Vagina (tissue), 2 donors: ENCODE data around the gene MGAM2. TPM values are rescaled to one million over a fixed set of nuclear protein-coding genes. Genes with fewer than 3 reads are reported as not detected.

ENCODE experiments used
- DNase-seq, 2 donors: peaks; one replicate each; pipeline ENCODE4 v3.0.0-alpha.2; 2017; ENCODE audit errors: extremely low spot score in 2 of 2
- H3K27ac ChIP-seq: fragments of 200-600 bp; sonication (generic); one replicate; pipeline ENCODE4 v1.5.1; 2019
- H3K27me3 ChIP-seq: fragments of 200-600 bp; sonication (generic); one replicate; pipeline ENCODE4 v1.5.1; 2019
- H3K36me3 ChIP-seq, 2 donors: fragments of 200-600 bp; sonication (generic); one replicate each; pipeline ENCODE4 v1.5.1; 2017 to 2019
- H3K4me1 ChIP-seq: fragments of 200-600 bp; sonication (generic); one replicate; pipeline ENCODE4 v1.5.1; 2019
- H3K4me3 ChIP-seq, 2 donors: fragments of 200-600 bp; sonication (generic); 1 replicate in 1 of 2; 2 replicates in 1 of 2; pipeline ENCODE4 v1.5.1; 2016 to 2019
- H3K9me3 ChIP-seq: fragments of 200-600 bp; sonication (generic); one replicate; pipeline ENCODE4 v1.5.1; 2019
- CTCF ChIP-seq, 3 experiments: fragments of 450-650 bp in 2 of 3; fragments of 200-600 bp in 1 of 3; sonication (generic) in 1 of 3; IDR thresholded peaks; one replicate each; pipeline ENCODE4 v1.5.1; 2017 to 2019; ENCODE audit warnings: antibody characterized with exemption in 3 of 3, mild to moderate bottlenecking in 2 of 3, moderate library complexity in 2 of 3
- POLR2A ChIP-seq, 2 donors: fragments of 450-650 bp; IDR thresholded peaks; one replicate each; pipeline ENCODE4 v1.6.1; 2017; ENCODE audit warnings: antibody characterized with exemption in 2 of 2, mild to moderate bottlenecking in 2 of 2, moderate library complexity in 2 of 2
- POLR2AphosphoS5 ChIP-seq, 2 donors: sonication (generic); formaldehyde crosslinking; IDR thresholded peaks; one replicate each; pipeline ENCODE4 v1.9.0; 2017; ENCODE audit warnings: antibody characterized with exemption in 2 of 2, mild to moderate bottlenecking in 2 of 2, low read depth in 1 of 2; ENCODE audit not compliant: insufficient read depth in 1 of 2
- intact Hi-C: fragments of 100-400 bp; cut with DNase I; formaldehyde crosslinking; loops from one replicate; pipeline ENCODE4 v1.15.1; 2023
- total RNA-seq: library from RNA; depleted of rRNA; stranded (reverse); fragments of >200 nt; gene quantifications from one replicate; pipeline ENCODE4 v1.2.3, GENCODE V29; 2016

Gene MGAM2
- total RNA-seq, 1 donor from 2014 or later = not detected

- Histone ChIP-seq H3K36me3 (no peaks in the 10 kb centered on the region), H3K4me1 (no peaks in the 10 kb centered on the region), H3K27me3 (no peaks in the 10 kb centered on the region), H3K4me3 (no peak overlapping the region), H3K9me3 (no peaks in the 10 kb centered on the region), H3K27ac (no peak overlapping the region)
- DNase-seq = no peak
- TF ChIP-seq CTCF (IDR thresholded peaks at IDR 0.05) = no peak
- no peak for TF ChIP-seq POLR2AphosphoS5 (IDR thresholded peaks at IDR 0.05; ENCODE audit: insufficient read depth in 1 of 2, low read depth in 1 of 2)
- TF ChIP-seq POLR2A (IDR thresholded peaks at IDR 0.05) = no peak
- intact Hi-C loops = no loop called here
Measured at GRCh38 chr7:142108728-142109505, 2.6 kb upstream of the MGAM2 start.

- DNase-seq = no peak
- Histone ChIP-seq H3K4me3 (no peak overlapping the region), H3K27ac (no peak overlapping the region), H3K36me3 (no peaks in the 10 kb centered on the region), H3K9me3 (no peaks in the 10 kb centered on the region), H3K4me1 (no peaks in the 10 kb centered on the region), H3K27me3 (no peaks in the 10 kb centered on the region)
- intact Hi-C loops = no loop called here
- TF ChIP-seq CTCF (IDR thresholded peaks at IDR 0.05) = no peak
- TF ChIP-seq POLR2A (IDR thresholded peaks at IDR 0.05) = no peak
- TF ChIP-seq POLR2AphosphoS5 (IDR thresholded peaks at IDR 0.05; ENCODE audit: insufficient read depth in 1 of 2, low read depth in 1 of 2) = no peak
Measured at GRCh38 chr7:142110098-142110497, 1.4 kb upstream of the MGAM2 start.

GRCh38 chr7:142110638-142111037, 880 bp upstream of the MGAM2 start:
- H3K4me3 ChIP-seq = no peak overlapping the region
- intact Hi-C loops = no loop called here
- H3K4me1 ChIP-seq = no peaks in the 10 kb centered on the region
- H3K27me3 ChIP-seq = no peaks in the 10 kb centered on the region
- H3K36me3 ChIP-seq = no peaks in the 10 kb centered on the region
- no peak for DNase-seq
- no peaks in the 10 kb centered on the region for H3K9me3 ChIP-seq
- TF ChIP-seq POLR2A (IDR thresholded peaks at IDR 0.05) (no peak), CTCF (IDR thresholded peaks at IDR 0.05) (no peak), POLR2AphosphoS5 (IDR thresholded peaks at IDR 0.05; ENCODE audit: insufficient read depth in 1 of 2, low read depth in 1 of 2) (no peak)
- no peak overlapping the region for H3K27ac ChIP-seq

- H3K4me1 ChIP-seq = no peaks in the 10 kb centered on the region
- no peak overlapping the region for H3K27ac ChIP-seq
- H3K36me3 ChIP-seq = no peaks in the 10 kb centered on the region
- DNase-seq = no peak
- H3K9me3 ChIP-seq = no peaks in the 10 kb centered on the region
- no peak overlapping the region for H3K4me3 ChIP-seq
- TF ChIP-seq POLR2A (IDR thresholded peaks at IDR 0.05) = no peak
- no peak for TF ChIP-seq POLR2AphosphoS5 (IDR thresholded peaks at IDR 0.05; ENCODE audit: insufficient read depth in 1 of 2, low read depth in 1 of 2)
- TF ChIP-seq CTCF (IDR thresholded peaks at IDR 0.05) = no peak
- intact Hi-C loops = no loop called here
- no peaks in the 10 kb centered on the region for H3K27me3 ChIP-seq
Measured at GRCh38 chr7:142112086-142112485, 568 bp downstream of the MGAM2 start.

GRCh38 chr7:142114207-142114606, 2.7 kb downstream of the MGAM2 start:
- intact Hi-C loops = no loop called here
- TF ChIP-seq CTCF (IDR thresholded peaks at IDR 0.05) = no peak
- no peak for TF ChIP-seq POLR2A (IDR thresholded peaks at IDR 0.05)
- TF ChIP-seq POLR2AphosphoS5 (IDR thresholded peaks at IDR 0.05; ENCODE audit: insufficient read depth in 1 of 2, low read depth in 1 of 2) = no peak
- H3K27me3 ChIP-seq = no peaks in the 10 kb centered on the region
- no peaks in the 10 kb centered on the region for H3K9me3 ChIP-seq
- H3K36me3 ChIP-seq = no peaks in the 10 kb centered on the region
- H3K27ac ChIP-seq = no peak overlapping the region
- no peaks in the 10 kb centered on the region for H3K4me1 ChIP-seq
- H3K4me3 ChIP-seq = no peak overlapping the region
- no peak for DNase-seq
